HepG2 (cell line): ENCODE data around the gene MYCBPAP.

Experiments
- CTCF ChIP-seq: sonication (generic); formaldehyde crosslinking; IDR thresholded peaks from 2 replicates; pipeline ENCODE4 v1.5.0; 2020; ENCODE audit warnings: mild to moderate bottlenecking, missing genetic modification reagents, moderate library complexity
- FOXM1 ChIP-seq: sonication (generic); formaldehyde crosslinking; IDR thresholded peaks from 2 replicates; pipeline ENCODE4 v1.5.0; 2020; ENCODE audit warnings: missing genetic modification reagents
- MAX ChIP-seq: IDR thresholded peaks from 2 replicates; pipeline ENCODE4 v1.6.1; 2012; ENCODE audit warnings: inconsistent platforms
- MED1 ChIP-seq: sonication (generic); formaldehyde crosslinking; IDR thresholded peaks from 2 replicates; pipeline ENCODE4 v1.4.0; 2020; ENCODE audit warnings: missing genetic modification reagents
- MXD1 ChIP-seq: sonication (generic); formaldehyde crosslinking; IDR thresholded peaks from 2 replicates; pipeline ENCODE4 v1.4.0; 2020; ENCODE audit warnings: mild to moderate bottlenecking, missing genetic modification reagents
- NR2F2 ChIP-seq: IDR thresholded peaks from 2 replicates; pipeline ENCODE4 v1.6.1; 2012; ENCODE audit warnings: low read depth, inconsistent platforms, borderline replicate concordance
- POLR2A ChIP-seq, 2 experiments: IDR thresholded peaks; 2 replicates each; pipeline ENCODE4 v1.6.1; 2011; ENCODE audit warnings: low read depth in 2 of 2, low read length in 2 of 2, mild to moderate bottlenecking in 1 of 2, moderate library complexity in 1 of 2; ENCODE audit not compliant: insufficient read depth in 1 of 2
- RFX5 ChIP-seq: IDR thresholded peaks from 2 replicates; pipeline ENCODE4 v1.6.1; 2011; ENCODE audit warnings: low read depth, low read length, improper control_type of control experiment
- UBTF ChIP-seq: sonication (generic); formaldehyde crosslinking; IDR thresholded peaks from 2 replicates; pipeline ENCODE4 v1.4.0; 2020; ENCODE audit warnings: mild to moderate bottlenecking, missing genetic modification reagents
- ZNF10 ChIP-seq: sonication (generic); formaldehyde crosslinking; IDR thresholded peaks from 2 replicates; pipeline ENCODE4 v1.4.0; 2020; ENCODE audit warnings: mild to moderate bottlenecking, low read depth, missing genetic modification reagents, borderline replicate concordance
- ZNF777 ChIP-seq: sonication (generic); formaldehyde crosslinking; IDR thresholded peaks from 2 replicates; pipeline ENCODE4 v1.4.0; 2020; ENCODE audit warnings: missing genetic modification reagents

- TF ChIP-seq NR2F2 (no peak), RFX5 (no peak), UBTF (CRISPR knock-in tag) (no peak), CTCF (CRISPR knock-in tag) (no peak), MED1 (CRISPR knock-in tag) (no peak), FOXM1 (CRISPR knock-in tag) (no peak), POLR2A (IDR thresholded peaks at IDR 0.05; ENCODE audit: insufficient read depth in 1 of 2, low read depth in 2 of 2, low read length in 2 of 2) (no peak), MXD1 (no peak), ZNF777 (CRISPR knock-in tag) (no peak), MAX (no peak), ZNF10 (CRISPR knock-in tag) (no peak)
Observed at GRCh38 chr17:50480142-50480764, 28.0 kb upstream of the MYCBPAP start.
